ENCODE measurements around the gene GOLGA1. TPM values are rescaled to one million over a fixed set of nuclear protein-coding genes. Genes with fewer than 3 reads are reported as not detected.
A peak's percentile ranks its signal among the peaks of the same experiment; 100 is the strongest.
"Not testable (repeated sequence)": the region's sequence is repeated elsewhere in the genome, so short reads cannot be mapped to it uniquely, and the experiment has no call there.

The GOLGA1 gene, protein sequence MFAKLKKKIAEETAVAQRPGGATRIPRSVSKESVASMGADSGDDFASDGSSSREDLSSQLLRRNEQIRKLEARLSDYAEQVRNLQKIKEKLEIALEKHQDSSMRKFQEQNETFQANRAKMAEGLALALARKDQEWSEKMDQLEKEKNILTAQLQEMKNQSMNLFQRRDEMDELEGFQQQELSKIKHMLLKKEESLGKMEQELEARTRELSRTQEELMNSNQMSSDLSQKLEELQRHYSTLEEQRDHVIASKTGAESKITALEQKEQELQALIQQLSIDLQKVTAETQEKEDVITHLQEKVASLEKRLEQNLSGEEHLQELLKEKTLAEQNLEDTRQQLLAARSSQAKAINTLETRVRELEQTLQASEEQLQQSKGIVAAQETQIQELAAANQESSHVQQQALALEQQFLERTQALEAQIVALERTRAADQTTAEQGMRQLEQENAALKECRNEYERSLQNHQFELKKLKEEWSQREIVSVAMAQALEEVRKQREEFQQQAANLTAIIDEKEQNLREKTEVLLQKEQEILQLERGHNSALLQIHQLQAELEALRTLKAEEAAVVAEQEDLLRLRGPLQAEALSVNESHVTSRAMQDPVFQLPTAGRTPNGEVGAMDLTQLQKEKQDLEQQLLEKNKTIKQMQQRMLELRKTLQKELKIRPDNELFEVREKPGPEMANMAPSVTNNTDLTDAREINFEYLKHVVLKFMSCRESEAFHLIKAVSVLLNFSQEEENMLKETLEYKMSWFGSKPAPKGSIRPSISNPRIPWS
- total RNA-seq, result 10 to 100 TPM; 26.4 to 30.5 TPM
- long read RNA-seq, full-length matches to known transcripts, result 4 of 22 reads
- long read RNA-seq, partial matches to known transcripts, result 3 of 22 reads
- long read RNA-seq, other reads (novel, unspliced or antisense), result 15 of 22 reads

DNA sequence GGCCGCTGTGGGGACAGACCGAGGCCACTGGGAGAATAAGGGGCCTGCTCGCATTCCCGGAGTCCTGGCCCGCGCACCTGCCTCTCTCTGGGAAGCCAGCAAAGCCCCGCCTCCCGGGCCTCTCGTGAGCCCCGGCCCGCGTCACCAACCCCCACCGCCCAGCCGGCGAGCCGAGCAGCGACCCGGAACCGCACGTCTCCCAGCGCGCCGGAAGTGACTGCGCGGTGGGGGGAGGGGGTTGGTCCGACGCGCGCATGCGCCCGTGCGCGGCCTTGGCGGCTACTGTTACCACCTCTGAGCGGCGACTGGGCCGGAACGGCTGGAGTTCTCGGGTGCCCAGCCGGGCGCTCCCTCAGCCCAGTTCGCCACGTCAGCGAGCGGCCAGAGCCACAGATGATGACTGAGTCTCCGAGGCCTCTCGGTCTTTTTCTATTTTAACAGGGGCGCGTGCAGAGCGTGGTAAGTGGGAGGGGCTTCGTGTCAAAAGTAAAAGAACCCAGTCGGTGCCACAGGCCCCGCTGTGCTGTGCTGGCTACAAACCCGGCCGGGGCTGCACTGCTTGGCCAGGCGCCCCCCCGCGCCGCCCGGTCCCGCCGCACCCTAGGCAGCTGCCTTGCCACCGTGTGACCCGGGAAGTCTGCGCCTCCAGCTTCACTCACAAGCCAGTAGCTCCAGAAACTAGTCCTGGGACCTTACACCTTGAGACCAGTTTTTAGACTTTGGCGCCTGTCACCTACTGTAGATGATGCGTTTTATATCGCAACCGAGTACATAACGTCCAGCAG, at the start of gene GOLGA1:
Gene GOLGA1, minus strand, starts transcription at position 190 of the 785 bp plus-strand sequence. CDS start 2,372 bp downstream, outside the sequence.
- intact Hi-C loops (cut with DNase I, micrococcal nuclease), result loop anchor here in 1 of 2 donors (10.0 kb wide), 1 partner anchor 204 kb away; the partner anchor contains the start of gene SCAI
- DNase-seq (peak; percentile 96 to 98), ATAC-seq (peak; percentile 91)

DNA sequence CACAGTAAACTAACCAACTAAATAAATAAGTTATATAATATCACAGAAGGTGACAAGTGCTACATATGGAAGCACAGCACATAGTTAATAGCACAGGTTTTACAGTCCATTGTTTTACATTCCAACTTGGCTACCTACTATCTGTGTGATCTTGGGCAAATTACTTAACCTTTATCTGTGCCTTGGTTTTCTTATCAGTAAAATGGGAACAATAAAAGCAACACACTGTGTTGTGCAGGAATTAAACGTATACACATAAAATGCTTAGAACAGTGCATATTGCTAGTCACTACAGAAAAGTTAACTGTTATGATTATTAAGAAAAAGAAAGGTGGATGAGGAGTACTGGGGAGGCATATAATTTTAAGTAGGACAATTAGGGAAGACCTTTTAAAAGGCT, 42.8 kb upstream of the GOLGA1 start:
- ATAC-seq (no peak), DNase-seq (no peak)
- intact Hi-C loops (cut with DNase I, micrococcal nuclease), result no loop called here

DNA sequence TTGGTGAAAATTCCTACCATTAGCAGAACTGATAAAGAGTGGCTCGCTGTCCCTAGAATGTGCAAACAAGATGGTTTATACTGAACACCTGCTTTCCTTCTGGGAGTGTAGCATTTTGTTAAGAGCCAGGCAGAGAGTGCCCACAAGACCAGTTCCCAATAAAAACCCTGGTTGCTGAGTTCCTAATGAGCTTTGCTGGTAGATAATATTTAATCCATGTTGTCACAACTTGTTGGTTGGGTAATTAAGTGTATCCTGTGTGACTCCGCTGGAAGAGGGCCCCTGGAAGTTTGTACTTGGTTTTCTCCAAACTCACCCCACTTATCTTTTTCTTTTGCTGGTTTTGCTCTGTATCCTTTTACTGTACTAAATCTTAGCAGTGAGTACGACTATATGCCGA, 39.5 kb upstream of the GOLGA1 start:
- ATAC-seq (no peak), DNase-seq (no peak)
- intact Hi-C loops (cut with DNase I, micrococcal nuclease), result no loop called here

DNA sequence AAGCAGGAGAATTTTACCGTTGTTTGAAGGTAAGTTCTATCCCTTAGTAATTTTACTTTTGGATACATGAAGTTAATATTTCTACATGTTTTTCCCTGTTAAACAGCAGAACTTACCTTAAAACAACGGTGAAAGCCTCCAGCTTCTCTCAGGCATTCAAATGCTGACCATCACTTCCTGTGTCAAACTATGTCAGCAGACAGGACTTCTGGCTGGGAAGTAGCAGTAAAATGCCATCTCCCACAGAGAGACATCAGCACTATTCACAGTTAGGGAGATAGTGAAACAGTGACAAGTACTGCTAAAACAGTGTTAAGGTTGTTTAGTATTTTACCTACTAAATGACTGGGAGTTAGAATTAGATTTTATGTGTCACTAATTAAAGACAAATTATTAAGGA, 34.2 kb upstream of the GOLGA1 start:
- intact Hi-C loops (cut with DNase I, micrococcal nuclease), result no loop called here
- no peak for ATAC-seq
- no peak for DNase-seq

DNA sequence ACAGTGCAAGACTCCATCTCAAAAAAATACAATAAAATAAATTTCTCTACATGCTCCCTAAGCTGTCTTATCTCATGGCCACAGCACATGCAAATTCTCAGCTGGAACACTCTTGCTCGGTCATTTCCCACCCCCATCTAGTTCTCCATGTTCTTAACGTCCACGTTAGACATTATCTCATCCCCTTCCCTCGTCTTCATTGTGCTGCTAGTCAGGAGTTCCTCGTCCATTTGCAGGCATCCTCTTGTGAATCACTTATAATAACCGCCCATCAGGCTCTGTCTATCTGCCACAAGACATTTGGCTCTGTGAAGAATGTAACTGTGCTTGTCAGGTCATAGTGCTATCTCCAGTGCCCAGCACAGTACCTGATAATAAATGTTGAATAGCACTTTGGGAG, 32.9 kb upstream of the GOLGA1 start:
- intact Hi-C loops (cut with DNase I, micrococcal nuclease), result no loop called here
- no peak for ATAC-seq
- no peak for DNase-seq

DNA sequence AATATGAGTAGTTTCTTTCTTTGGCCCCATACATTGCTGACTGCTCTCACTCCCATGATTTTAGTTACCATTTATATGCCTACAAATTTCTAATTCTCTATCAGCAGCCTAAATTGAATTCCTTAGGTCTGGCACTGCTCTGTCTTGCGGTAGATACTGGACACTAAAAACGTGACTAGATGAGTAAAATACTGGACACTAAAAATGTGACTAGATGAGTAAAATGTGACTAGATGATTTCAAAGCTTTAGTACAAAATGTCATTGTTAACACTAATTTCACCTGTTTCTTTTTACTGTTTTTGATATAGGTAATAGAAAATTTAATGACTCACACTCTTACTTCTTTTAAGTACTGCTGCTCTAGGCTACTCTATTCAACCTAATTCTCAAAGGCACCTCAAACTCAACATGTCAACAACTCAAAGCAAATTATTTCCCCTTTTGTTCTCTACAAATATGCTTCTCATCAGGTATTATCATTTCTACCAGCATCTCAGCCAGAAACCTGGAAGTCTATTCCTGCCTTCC, 31.4 kb upstream of the GOLGA1 start:
- no peak for DNase-seq
- ATAC-seq, result no peak
- intact Hi-C loops (cut with DNase I, micrococcal nuclease), result no loop called here

DNA sequence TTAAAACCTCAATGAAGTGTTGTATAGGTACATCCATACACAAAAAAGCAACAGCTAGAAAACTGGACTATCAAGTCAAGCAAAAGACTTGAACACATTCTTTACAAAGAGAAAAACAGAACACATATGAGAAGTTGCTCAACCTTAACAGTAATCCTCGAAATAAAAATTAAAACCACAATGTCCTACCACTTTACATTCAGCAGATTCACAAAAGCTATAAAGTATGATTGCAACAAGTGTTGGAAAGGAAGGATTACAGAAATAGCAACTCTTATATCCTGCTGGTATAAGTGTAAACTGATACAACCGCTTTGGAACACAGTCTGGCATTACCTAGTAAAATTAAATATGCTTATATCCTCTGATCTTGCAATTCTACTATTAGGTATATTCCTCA, 28.5 kb upstream of the GOLGA1 start:
- no peak for ATAC-seq
- intact Hi-C loops (cut with DNase I, micrococcal nuclease), result no loop called here
- no peak for DNase-seq

DNA sequence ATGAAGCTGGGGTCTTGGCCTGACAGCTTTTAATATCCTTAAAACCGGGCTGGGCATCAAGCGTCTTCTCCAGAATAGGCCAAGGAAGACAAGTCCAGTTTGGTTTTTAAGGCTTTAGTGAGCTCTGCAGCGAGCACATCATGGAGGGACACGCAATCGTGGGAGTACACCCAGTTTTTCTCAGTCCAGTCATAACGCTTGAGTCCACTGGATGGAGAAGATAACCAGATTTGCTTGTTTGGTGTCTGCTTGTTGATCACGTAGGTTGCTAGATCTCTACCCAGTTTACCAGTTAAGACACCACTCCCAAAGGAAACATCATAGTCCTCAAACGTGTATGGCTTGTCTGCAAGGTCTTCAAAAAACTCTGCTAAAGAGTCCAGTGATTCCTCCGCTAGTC, 27.4 kb upstream of the GOLGA1 start:
- DNase-seq, result no peak
- no peak for ATAC-seq
- intact Hi-C loops (cut with DNase I, micrococcal nuclease), result no loop called here

DNA sequence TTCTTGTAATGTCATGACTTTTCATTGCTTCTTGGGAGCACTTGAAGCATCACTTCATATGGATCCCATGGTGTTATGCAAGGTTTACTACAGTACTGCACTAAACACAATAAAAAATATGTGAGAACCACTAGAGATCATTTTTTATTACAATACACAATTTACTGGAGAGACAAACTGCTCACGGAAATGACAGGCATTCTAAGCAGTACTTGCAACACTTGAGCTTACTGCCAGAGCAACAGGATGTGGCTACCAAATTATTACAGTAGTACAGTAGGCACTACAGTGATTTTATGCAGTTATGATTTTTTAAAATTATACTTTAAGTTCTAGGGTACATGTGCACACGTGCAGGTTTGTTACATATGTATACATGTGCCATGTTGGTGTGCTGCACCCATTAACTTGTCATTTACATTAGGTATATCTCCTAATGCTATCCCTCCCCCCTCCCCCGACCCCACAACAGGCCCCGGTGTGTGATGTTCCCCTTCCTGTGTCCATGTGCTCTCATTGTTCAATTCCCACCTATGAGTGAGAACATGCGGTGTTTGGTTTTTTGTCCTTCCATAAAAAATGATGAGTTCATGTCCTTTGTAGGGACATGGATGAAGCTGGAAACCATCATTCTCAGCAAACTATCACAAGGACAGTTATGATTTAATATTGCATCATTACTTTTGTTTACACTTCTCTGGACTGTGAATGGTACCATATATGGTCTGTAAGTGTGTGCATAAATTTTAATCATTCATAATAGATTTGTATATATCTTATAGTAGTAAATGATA, 25.1 kb upstream of the GOLGA1 start:
- intact Hi-C loops (cut with DNase I, micrococcal nuclease); ATAC-seq; DNase-seq: not testable (repeated sequence)

DNA sequence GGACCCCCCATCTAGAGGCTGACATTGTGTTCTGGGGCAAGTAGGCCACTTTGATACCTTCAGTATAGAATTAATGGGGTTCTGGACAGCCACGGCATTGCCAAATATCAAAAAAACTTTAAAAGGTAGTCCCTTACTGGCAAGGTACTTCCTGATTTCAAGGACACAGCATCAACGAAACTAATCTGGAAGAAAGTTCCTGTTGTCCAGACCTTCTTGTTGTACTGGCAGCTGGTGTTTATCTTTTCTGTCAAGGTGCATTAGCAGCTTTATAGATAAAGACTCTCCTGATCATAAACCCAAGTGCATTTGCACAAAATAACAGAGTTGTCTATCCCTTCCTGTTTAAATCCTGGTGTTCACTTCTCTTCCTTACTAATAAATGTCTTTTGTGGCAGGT, 23.7 kb upstream of the GOLGA1 start:
- no peak for ATAC-seq
- DNase-seq, result no peak
- intact Hi-C loops (cut with DNase I, micrococcal nuclease), result no loop called here

DNA sequence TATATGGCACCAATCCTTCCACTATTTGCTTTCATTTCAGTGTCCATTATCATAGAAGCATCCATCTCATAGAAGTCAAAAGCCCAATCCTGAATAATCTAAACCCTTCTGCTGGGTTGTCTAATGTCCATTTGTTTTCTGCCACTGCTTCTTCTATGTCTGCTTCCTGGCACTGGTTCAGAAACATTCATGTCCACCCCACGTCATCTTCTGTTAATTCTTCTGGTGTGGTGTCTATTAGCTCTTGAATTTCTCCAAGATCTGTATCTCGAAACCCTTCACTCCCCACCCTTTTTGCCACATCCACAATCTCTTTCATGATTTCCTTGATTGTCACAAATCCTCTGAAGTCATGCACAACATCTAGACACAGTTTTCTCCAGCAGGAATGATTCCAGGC, 23.2 kb upstream of the GOLGA1 start:
- intact Hi-C loops (cut with DNase I, micrococcal nuclease), result no loop called here
- no peak for DNase-seq

DNA sequence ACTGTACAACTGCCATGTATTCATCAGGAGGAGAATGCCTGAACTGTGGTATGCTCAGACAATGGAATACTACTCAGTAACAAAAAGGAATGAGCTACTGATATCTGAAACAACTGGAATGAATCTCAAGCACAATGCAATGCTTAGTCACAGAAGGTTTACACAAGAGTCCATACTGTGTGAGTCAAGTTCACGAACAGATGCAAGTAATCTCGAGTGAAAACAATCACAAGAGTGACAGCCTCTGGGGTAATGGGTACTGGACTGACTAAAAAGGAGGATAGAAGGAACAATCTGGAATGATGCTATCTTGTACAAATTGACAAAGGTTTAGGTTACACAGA, 19.5 kb upstream of the GOLGA1 start:
- no peak for ATAC-seq
- DNase-seq, result no peak
- intact Hi-C loops (cut with DNase I, micrococcal nuclease), result no loop called here

More for the DNA sequence above, 23.2 kb upstream of the GOLGA1 start:
- no peak for ATAC-seq

DNA sequence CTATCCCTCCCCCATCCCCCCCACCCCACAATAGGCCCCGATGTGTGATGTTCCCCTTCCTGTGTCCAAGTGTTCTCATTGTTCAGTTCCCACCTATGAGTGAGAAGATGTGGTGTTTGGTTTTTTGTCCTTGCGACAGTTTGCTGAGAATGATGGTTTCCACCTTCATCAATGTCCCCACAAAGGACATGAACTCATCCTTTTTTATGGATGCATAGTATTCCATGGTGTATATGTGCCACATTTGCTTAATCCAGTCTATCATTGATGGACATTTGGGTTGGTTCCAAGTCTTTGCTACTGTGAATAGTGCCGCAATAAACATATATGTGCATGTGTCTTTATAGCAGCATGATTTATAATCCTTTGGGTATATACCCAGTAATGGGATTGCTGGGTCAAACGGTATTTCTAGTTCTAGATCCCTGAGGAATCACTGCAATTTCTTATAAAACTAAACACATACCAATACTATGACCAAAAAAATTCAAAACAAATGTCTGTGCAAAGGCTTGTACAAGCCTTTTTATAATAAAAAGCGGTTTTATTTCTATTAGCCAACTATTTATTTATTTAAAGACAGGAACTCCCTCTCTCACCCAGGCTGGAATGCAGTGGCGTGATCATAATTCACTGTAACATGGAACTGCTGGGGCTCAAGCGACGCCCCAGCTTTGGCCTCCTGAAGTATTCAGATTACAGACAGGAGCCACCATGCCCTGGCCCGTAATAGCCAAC, 19.0 kb upstream of the GOLGA1 start:
- ATAC-seq; intact Hi-C loops (cut with DNase I, micrococcal nuclease); DNase-seq: not testable (repeated sequence)

DNA sequence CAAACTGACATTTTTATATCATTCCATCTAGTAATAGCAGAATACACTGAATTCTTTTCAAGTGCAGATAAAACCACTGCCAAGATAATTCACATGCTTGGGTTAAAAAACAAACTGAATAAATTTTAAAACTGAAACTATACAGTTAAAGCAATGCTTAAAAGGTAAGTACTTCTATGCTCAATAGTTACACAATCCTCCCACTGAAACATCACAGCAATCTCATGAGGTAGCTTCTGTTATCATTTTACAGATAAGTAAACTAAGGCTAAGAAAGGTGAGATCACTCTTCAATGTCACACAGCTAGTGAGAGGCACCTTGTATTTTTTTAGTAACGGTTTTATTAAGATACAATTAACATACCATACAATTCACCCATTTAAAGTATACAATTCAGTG, 13.4 kb upstream of the GOLGA1 start:
- DNase-seq (no peak), ATAC-seq (no peak)
- intact Hi-C loops (cut with DNase I, micrococcal nuclease), result no loop called here

DNA sequence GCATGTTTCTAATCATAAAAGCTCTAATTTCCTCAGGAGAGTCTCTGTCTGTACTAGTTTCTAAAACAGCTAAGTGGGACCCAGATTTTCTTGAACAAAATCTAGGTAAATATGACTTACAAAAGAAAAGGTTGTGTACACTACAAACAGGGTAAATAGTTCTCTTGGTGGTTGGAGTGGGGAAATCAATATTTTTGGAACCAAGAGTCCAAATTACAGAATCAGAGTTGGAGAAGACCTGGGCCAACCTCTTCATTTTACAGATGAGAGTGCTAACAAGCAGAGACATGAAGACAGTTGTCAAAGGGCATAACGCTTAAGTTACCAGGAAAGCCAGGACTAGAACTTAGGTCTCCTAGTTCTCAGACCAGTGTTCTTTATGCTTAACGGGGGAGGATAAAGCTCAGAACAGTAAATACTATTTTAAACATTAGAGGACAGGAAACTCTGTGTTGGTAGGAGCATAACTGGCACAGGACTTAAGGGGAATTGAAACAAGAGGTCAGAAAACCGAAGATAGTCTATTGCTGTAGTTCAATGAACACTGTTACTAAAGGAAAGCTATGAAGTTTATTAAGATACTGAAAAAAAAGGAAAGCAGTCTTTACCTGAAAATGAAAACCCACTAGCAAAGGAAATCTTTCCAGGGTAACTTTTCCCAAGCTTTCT, 9.3 kb upstream of the GOLGA1 start:
- no peak for DNase-seq
- no peak for ATAC-seq
- intact Hi-C loops (cut with DNase I, micrococcal nuclease), result no loop called here

DNA sequence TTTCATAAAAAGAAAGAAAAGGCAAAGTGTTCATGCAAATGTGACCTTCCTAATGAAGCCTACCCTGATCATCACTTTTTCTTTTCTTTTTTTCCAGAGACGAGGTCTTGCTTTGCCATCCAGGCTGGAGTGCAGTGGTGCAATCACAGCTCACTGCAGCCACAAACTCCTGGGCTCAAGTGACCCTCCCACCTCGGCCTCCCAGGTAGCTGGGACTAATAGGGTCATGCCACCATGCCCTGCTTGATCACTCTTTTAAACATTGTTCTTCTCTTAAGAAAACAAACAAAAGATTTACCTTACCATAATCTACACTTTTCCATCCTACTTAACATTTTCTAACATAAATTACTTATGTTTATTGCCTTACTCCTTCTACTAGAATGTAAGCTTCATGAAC, 8.5 kb upstream of the GOLGA1 start:
- intact Hi-C loops (cut with DNase I, micrococcal nuclease), result loop anchor here in 1 of 2 donors (10.0 kb wide), 1 partner anchor 195 kb away; the partner anchor contains the start of gene SCAI
- ATAC-seq (no peak), DNase-seq (no peak)

All from left colon (tissue), 2 donors.